Measurements from ENCODE around the gene SLC2A8.

Gene SLC2A8

GRCh38 chr9:127430415-127430814 is 33.4 kb downstream of the SLC2A8 start:
- DNase-seq (ENCODE audit: low read depth in 2 of 2), result no peak

- DNase-seq (ENCODE audit: low read depth in 2 of 2), result no peak
These were observed 40.7 kb downstream of the SLC2A8 start for GRCh38 chr9:127437497-127438264.

- no peak for DNase-seq (ENCODE audit: low read depth in 2 of 2)
These were observed 41.4 kb downstream of the SLC2A8 start for GRCh38 chr9:127438394-127438793.

- DNase-seq (ENCODE audit: low read depth in 2 of 2), result no peak
These were observed 47.4 kb downstream of the SLC2A8 start for GRCh38 chr9:127444283-127444920.

GRCh38 chr9:127444921-127445850 is 48.2 kb downstream of the SLC2A8 start:
- DNase-seq (ENCODE audit: low read depth in 2 of 2), result no peak

GRCh38 chr9:127445851-127446712 is 49.1 kb downstream of the SLC2A8 start:
- no peak for DNase-seq (ENCODE audit: low read depth in 2 of 2)

- DNase-seq (ENCODE audit: low read depth in 2 of 2), result no peak
These were observed 49.9 kb downstream of the SLC2A8 start for GRCh38 chr9:127446713-127447415.

- no peak for DNase-seq (ENCODE audit: low read depth in 2 of 2)
These were observed 50.6 kb downstream of the SLC2A8 start for GRCh38 chr9:127447416-127448111.

- no peak for DNase-seq (ENCODE audit: low read depth in 2 of 2)
These were observed 51.3 kb downstream of the SLC2A8 start for GRCh38 chr9:127448112-127448805.

GRCh38 chr9:127449332-127449966 is 52.5 kb downstream of the SLC2A8 start:
- no peak for DNase-seq (ENCODE audit: low read depth in 2 of 2)

GRCh38 chr9:127450243-127450760 is 53.3 kb downstream of the SLC2A8 start:
- no peak for DNase-seq (ENCODE audit: low read depth in 2 of 2)

GRCh38 chr9:127450830-127451607 is 54.0 kb downstream of the SLC2A8 start, which contains the start of the genes LRSAM1 and RPL12:
Gene LRSAM1 (plus strand): TSS chr9:127451510. CDS start chr9:127454528, 3,018 bp downstream.
Gene RPL12 (minus strand): TSS chr9:127451406. CDS start chr9:127451317, 89 bp downstream.
- peak; percentile 98 to 99 for DNase-seq (ENCODE audit: low read depth in 2 of 2)

GRCh38 chr9:127451608-127451857 is 54.6 kb downstream of the SLC2A8 start:
- no peak for DNase-seq (ENCODE audit: low read depth in 2 of 2)

GRCh38 chr9:127451858-127452656 is 55.1 kb downstream of the SLC2A8 start:
- no peak for DNase-seq (ENCODE audit: low read depth in 2 of 2)

- DNase-seq (ENCODE audit: low read depth in 2 of 2), result no peak
These were observed 55.7 kb downstream of the SLC2A8 start for GRCh38 chr9:127452691-127453090.

GRCh38 chr9:127455324-127455992 is 58.5 kb downstream of the SLC2A8 start:
- DNase-seq (ENCODE audit: low read depth in 2 of 2), result no peak
